Mesodermal cell (in vitro differentiated cells): Measurements from ENCODE around the gene ZNF451.

Source experiments
- H3K27ac ChIP-seq: 2 replicates; pipeline ENCODE4 v1.7.0; 2013; ENCODE audit warnings: mild to moderate bottlenecking, low read depth, low read length, moderate library complexity; ENCODE audit not compliant: severe bottlenecking
- H3K36me3 ChIP-seq: 2 replicates; pipeline ENCODE4 v1.7.1; 2013; ENCODE audit warnings: mild to moderate bottlenecking, low read length, moderate library complexity; ENCODE audit not compliant: control insufficient read depth, insufficient read depth
- H3K4me1 ChIP-seq: one replicate; pipeline ENCODE4 v1.7.1; 2013; ENCODE audit warnings: mild to moderate bottlenecking, low read length; ENCODE audit not compliant: insufficient read depth, control insufficient read depth, poor library complexity, severe bottlenecking
- H3K4me3 ChIP-seq: 2 replicates; pipeline ENCODE4 v1.7.0; 2013; ENCODE audit warnings: low read length, control low read depth, mild to moderate bottlenecking; ENCODE audit not compliant: insufficient read depth, poor library complexity, severe bottlenecking; ENCODE audit errors: extremely low read depth
- H3K9me3 ChIP-seq: 2 replicates; pipeline ENCODE4 v1.7.1; 2013; ENCODE audit warnings: mild to moderate bottlenecking, low read length, moderate library complexity; ENCODE audit not compliant: control insufficient read depth
- WGBS, 2 experiments: methylation state at CpG; one replicate each; pipeline ENCODE4 v1.1.5; 2013; ENCODE audit warnings: missing lambda C conversion rate in 2 of 2; ENCODE audit not compliant: insufficient coverage in 2 of 2; 5-methylcytosine and 5-hydroxymethylcytosine counted together

ZNF451 gene

DNA sequence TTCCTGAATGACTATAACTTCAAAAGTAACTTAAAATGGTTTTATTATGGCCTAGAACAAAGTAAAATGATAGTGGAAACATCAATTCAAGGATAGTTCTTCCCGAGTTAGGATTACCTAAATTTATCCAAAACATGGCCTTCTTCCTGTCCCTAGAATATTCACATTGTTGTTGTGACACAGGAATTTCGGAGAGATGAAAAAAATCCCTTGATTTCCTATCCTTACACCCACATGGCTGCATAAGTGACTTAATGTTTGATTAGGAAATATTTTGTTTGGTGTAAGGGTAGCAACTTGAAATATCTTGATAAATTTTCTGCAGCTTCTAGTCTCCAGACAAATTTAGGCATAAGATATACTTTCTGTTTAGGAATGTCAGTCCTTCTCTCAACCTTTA, 27.8 kb downstream of the ZNF451 start:
- peaks cover 6% of the 10 kb centered on the region for H3K9me3 ChIP-seq
- no peak overlapping the region for H3K4me3 ChIP-seq
- no peaks in the 10 kb centered on the region for H3K4me1 ChIP-seq
- H3K27ac ChIP-seq = no peak overlapping the region
- peaks cover 33% of the 10 kb centered on the region for H3K36me3 ChIP-seq
- no CpG with 5 or more reads among the region's 2 CpGs for WGBS, 2 experiments

DNA sequence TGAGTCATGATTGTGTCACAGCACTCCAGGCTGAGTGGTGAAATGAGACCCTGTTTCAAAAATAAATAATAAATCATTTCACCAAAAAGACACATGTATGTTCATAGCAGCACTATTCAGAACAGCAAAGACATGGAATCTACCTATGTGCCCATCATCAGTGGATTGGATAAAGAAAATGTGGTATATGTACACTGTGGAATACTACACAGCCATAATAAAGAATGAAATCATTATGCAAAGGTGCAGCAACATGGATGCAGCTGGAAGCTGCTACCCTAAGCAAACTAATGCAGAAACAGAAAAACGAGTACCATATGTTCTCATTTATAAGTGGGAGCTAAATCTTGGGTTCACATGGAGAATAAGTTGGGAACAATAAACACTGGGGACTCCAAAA, 33.1 kb downstream of the ZNF451 start:
- Histone ChIP-seq H3K36me3 (peaks cover 33% of the 10 kb centered on the region), H3K4me1 (no peaks in the 10 kb centered on the region), H3K4me3 (no peak overlapping the region), H3K9me3 (peaks cover 6% of the 10 kb centered on the region), H3K27ac (no peak overlapping the region)
- WGBS, 2 experiments = 100% methylated on average over 1 of the region's 1 CpG; no CpG with 5 or more reads in 1 of the 2 experiments

DNA sequence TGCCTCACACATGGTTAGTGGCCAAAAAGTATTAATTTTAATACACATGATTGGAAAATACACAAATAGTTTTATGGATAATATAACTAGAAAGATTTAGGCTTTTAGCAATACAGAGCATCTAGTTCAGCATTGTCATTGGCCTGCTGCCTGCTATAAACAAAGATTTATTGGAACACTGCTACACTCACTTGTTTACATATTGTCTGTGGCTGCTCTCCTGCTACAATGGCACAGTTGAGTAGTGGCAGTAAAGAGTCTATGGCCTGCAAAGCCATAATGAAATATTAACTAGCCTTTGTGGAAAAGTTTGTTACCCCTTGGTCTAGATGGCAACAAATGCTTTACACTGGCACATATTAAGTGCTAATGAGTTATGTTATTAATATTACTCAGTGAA, 37.8 kb downstream of the ZNF451 start:
- H3K9me3 ChIP-seq = no peaks in the 10 kb centered on the region
- H3K36me3 ChIP-seq = peaks cover 19% of the 10 kb centered on the region
- H3K27ac ChIP-seq = no peak overlapping the region
- H3K4me3 ChIP-seq = no peak overlapping the region
- no peaks in the 10 kb centered on the region for H3K4me1 ChIP-seq

GRCh38 chr6:57130661-57131177, 40.7 kb downstream of the ZNF451 start:
- Histone ChIP-seq H3K4me3 (no peak overlapping the region), H3K27ac (no peak overlapping the region), H3K4me1 (no peaks in the 10 kb centered on the region)

DNA sequence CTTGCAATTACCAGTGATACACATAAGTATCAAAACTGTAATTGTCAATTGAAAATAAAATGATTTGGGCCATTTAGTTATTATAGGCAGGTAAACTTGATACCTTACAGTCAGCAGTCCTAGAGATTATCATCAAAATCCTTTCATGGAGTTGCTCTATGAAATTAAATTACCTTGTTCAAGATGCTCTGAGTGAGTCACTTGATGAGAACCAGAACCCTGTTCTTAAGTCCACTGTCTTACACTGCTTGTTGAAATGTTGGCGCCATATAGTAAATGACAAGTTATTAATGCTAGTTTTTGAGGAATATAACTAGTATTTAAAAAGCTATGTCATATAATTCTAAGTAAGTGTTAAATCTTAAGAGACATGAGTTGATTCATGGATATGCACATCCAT, 45.0 kb downstream of the ZNF451 start:
- Histone ChIP-seq H3K27ac (no peak overlapping the region), H3K4me3 (no peak overlapping the region), H3K36me3 (peaks cover 31% of the 10 kb centered on the region), H3K9me3 (no peaks in the 10 kb centered on the region), H3K4me1 (no peaks in the 10 kb centered on the region)
- no CpG with 5 or more reads among the region's 1 CpG for WGBS, 2 experiments

More at GRCh38 chr6:57130661-57131177, 40.7 kb downstream of the ZNF451 start:
- peaks cover 22% of the 10 kb centered on the region for H3K36me3 ChIP-seq
- H3K9me3 ChIP-seq = no peaks in the 10 kb centered on the region

DNA sequence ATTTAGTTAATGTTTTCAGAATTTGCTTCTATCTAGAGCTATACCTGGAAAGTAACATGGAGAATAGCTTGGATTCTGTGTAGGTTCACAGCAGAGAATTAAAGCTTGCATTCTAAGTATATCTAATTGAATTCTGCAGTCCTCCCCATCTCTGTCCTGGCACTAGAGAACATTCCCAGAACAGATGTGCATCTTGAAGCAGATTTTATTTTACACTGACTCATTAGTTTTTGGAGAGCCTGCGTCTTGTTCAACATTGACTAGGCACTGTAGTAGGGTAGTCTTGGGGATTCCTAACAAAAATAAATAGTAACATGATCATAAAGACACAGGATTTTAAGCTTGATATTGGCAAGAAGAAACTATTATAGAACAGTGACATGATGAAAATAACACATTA, 45.9 kb downstream of the ZNF451 start:
- Histone ChIP-seq H3K36me3 (peaks cover 31% of the 10 kb centered on the region), H3K27ac (no peak overlapping the region), H3K9me3 (no peaks in the 10 kb centered on the region), H3K4me3 (no peak overlapping the region), H3K4me1 (no peaks in the 10 kb centered on the region)
- WGBS, 2 experiments = no CpG with 5 or more reads among the region's 1 CpG

DNA sequence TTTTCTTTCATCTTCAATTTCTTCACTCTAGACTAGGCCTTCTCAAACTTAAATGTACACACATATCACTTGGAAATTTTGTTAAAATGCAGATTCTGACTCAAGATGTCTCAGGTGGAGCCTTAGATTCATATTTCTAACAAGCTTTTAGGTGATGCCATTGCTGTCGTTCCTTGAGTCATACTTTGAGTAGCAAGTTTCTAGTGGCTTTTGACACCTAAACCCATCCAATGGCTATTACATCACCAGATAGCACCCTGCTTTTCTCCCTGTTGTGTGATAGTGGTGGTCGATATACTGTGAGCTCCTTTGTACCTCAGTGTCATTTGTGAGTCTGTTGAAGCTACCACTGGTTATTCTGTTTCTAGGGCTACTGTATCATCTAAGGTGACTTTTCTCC, 47.4 kb downstream of the ZNF451 start:
- Histone ChIP-seq H3K9me3 (no peaks in the 10 kb centered on the region), H3K4me1 (no peaks in the 10 kb centered on the region), H3K36me3 (peaks cover 36% of the 10 kb centered on the region), H3K4me3 (no peak overlapping the region), H3K27ac (no peak overlapping the region)
- WGBS, 2 experiments = no CpG with 5 or more reads among the region's 2 CpGs

DNA sequence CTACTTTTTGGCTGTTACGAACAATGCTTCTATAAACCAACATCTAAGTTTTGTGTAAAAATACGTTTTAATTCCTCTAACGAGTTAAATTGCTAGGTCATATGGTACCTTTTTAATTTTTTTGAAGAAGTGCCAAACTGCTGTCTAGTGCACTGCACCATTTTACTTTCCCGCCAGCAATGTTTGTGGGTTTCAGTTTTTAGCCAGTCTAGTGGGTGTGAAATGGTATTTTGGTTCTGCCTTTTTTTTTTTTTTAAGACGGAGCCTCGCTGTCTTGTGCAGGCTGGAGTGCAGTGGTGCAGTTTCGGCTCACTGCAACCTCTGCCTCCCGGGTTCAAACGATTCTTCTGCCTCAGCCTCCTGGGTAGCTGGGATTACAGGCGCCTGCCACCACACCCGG, 48.0 kb downstream of the ZNF451 start:
- WGBS, 2 experiments = 94 to 100% methylated on average over 7 of the region's 11 CpGs
- Histone ChIP-seq H3K27ac (no peak overlapping the region), H3K4me1 (no peaks in the 10 kb centered on the region), H3K36me3 (peaks cover 29% of the 10 kb centered on the region), H3K4me3 (no peak overlapping the region), H3K9me3 (no peaks in the 10 kb centered on the region)

- H3K4me3 ChIP-seq = no peak overlapping the region
- H3K9me3 ChIP-seq = no peaks in the 10 kb centered on the region
- H3K27ac ChIP-seq = no peak overlapping the region
- peaks cover 32% of the 10 kb centered on the region for H3K36me3 ChIP-seq
- no CpG with 5 or more reads among the region's 4 CpGs for WGBS, 2 experiments
- no peaks in the 10 kb centered on the region for H3K4me1 ChIP-seq
Measured at GRCh38 chr6:57141451-57142177, 51.6 kb downstream of the ZNF451 start.

DNA sequence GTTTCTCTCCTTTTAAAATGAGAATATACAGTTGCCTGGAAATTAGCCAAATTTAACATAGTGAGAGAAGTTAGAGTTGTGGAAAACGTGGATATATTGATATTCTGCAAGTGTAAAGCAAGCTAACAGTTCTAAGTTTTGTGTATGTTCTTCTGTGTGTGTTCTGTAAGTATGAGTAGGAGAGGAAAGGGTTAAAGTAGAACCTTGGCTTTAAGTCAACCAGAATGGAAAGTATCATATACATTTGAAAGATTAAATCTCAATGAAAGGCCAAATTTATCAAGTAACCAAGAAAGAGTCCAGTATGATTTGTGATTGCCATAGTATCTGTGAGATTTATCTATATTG, 52.2 kb downstream of the ZNF451 start:
- no peaks in the 10 kb centered on the region for H3K4me1 ChIP-seq
- no peaks in the 10 kb centered on the region for H3K9me3 ChIP-seq
- 100% methylated on average over 1 of the region's 1 CpG for WGBS, 2 experiments
- no peak overlapping the region for H3K27ac ChIP-seq
- no peak overlapping the region for H3K4me3 ChIP-seq
- peaks cover 32% of the 10 kb centered on the region for H3K36me3 ChIP-seq

- no CpG with 5 or more reads among the region's 1 CpG for WGBS, 2 experiments
- H3K9me3 ChIP-seq = no peaks in the 10 kb centered on the region
- H3K27ac ChIP-seq = no peak overlapping the region
- H3K36me3 ChIP-seq = peaks cover 43% of the 10 kb centered on the region
- H3K4me3 ChIP-seq = no peak overlapping the region
- no peaks in the 10 kb centered on the region for H3K4me1 ChIP-seq
Measured at GRCh38 chr6:57143690-57144089, 53.7 kb downstream of the ZNF451 start.
